Endothelial cell of umbilical vein (primary cell): ENCODE results near the gene PLAAT3. TPM values are rescaled to one million over a fixed set of nuclear protein-coding genes. Genes with fewer than 3 reads are reported as not detected.

ENCODE experiments used
- BruUV-seq: library from RNA; stranded (reverse); fragments of 400-500 nt; replicated peaks from 2 replicates; lab custom pipeline; 2021; lab: Mats Ljungman, UMichigan
- CTCF ChIA-PET: fragments of 300-600, 350-600 bp; sonication (Branson Sonifier 250); formaldehyde crosslinking; loops from one replicate; lab custom pipeline; 2021; ENCODE audit warnings: antibody characterized with exemption, inconsistent platforms; lab: Charles Lee
- POLR2A ChIA-PET: fragments of 300-600, 350-600 bp; sonication (Branson Sonifier 250); formaldehyde crosslinking; loops from one replicate; lab custom pipeline; 2021; ENCODE audit warnings: antibody characterized with exemption, inconsistent platforms; lab: Charles Lee
- DNase-seq: peaks from one replicate; pipeline ENCODE4 v3.0.0-alpha.2; 2011; ENCODE audit warnings: low read depth, low spot score
- FAIRE-seq: peaks from 2 replicates; lab custom pipeline; 2011; peaks lifted over from hg19 to GRCh38; lab: Jason Lieb, UNC
- H2AFZ ChIP-seq: 2 replicates; pipeline ENCODE4 v1.6.0; 2012; ENCODE audit warnings: low read depth, low read length, control low read depth, inconsistent platforms
- H3K27ac ChIP-seq: 2 replicates; pipeline ENCODE4 v1.5.1; 2011; ENCODE audit warnings: low read depth, mild to moderate bottlenecking, control low read depth, low read length, moderate library complexity; ENCODE audit not compliant: insufficient read depth
- H3K27me3 ChIP-seq, 2 experiments: 2 replicates each; pipeline versions ENCODE4 v1.6.0 to v1.6.1; 2011; ENCODE audit warnings: low read length in 2 of 2, mixed read lengths in 1 of 2; ENCODE audit not compliant: control insufficient read depth in 2 of 2, insufficient read depth in 2 of 2
- H3K36me3 ChIP-seq, 2 experiments: 2 replicates in 1 of 2; 3 replicates in 1 of 2; pipeline ENCODE4 v1.5.1; 2011; ENCODE audit warnings: low read length in 2 of 2, mild to moderate bottlenecking in 1 of 2, moderate library complexity in 1 of 2; ENCODE audit not compliant: control insufficient read depth in 2 of 2, insufficient read depth in 2 of 2; ENCODE audit errors: extremely low read depth in 1 of 2
- H3K4me1 ChIP-seq: 3 replicates; pipeline ENCODE4 v1.5.1; 2011; ENCODE audit warnings: mild to moderate bottlenecking, low read length; ENCODE audit not compliant: control insufficient read depth, insufficient read depth; ENCODE audit errors: extremely low read depth
- H3K4me2 ChIP-seq: 2 replicates; pipeline ENCODE4 v1.6.1; 2011; ENCODE audit warnings: low read length, control low read depth, mixed read lengths; ENCODE audit not compliant: insufficient read depth
- H3K4me3 ChIP-seq, 3 experiments: fragments of 200-600 bp in 1 of 3; sonication (generic), shearing (Covaris generic) in 1 of 3; replicated peaks in 1 of 3; 2 replicates each; pipeline ENCODE4 v1.5.1; 2011 to 2016; ENCODE audit warnings: control low read depth in 3 of 3, low read length in 3 of 3, mild to moderate bottlenecking in 2 of 3, inconsistent platforms in 1 of 3, low read depth in 1 of 3, moderate library complexity in 1 of 3; ENCODE audit not compliant: insufficient read depth in 1 of 3
- H3K79me2 ChIP-seq: 2 replicates; pipeline ENCODE4 v1.6.0; 2012; ENCODE audit warnings: low read length, inconsistent platforms; ENCODE audit not compliant: control insufficient read depth, insufficient read depth
- H3K9ac ChIP-seq: replicated peaks from 2 replicates; pipeline ENCODE3; 2011; ENCODE audit warnings: low read length, control low read depth; ENCODE audit not compliant: insufficient read depth; ENCODE audit errors: extremely low read depth
- H3K9me1 ChIP-seq: replicated peaks from 3 replicates; pipeline ENCODE4 v1.6.0; 2011; ENCODE audit warnings: mild to moderate bottlenecking, low read length; ENCODE audit not compliant: control insufficient read depth, insufficient read depth; ENCODE audit errors: extremely low read depth
- H3K9me3 ChIP-seq: replicated peaks from 2 replicates; pipeline ENCODE4 v1.5.1; 2012; ENCODE audit warnings: low read length, inconsistent platforms; ENCODE audit not compliant: control insufficient read depth, insufficient read depth
- H4K20me1 ChIP-seq: replicated peaks from 2 replicates; pipeline ENCODE3; 2011; ENCODE audit warnings: mild to moderate bottlenecking, low read length; ENCODE audit not compliant: control insufficient read depth, insufficient read depth; ENCODE audit errors: extremely low read depth
- EZH2 ChIP-seq: IDR thresholded peaks from 2 replicates; pipeline ENCODE4 v1.6.1; 2012; ENCODE audit warnings: borderline replicate concordance, low read depth, mild to moderate bottlenecking, moderate library complexity, low read length, inconsistent platforms; ENCODE audit not compliant: severe bottlenecking
- FOS ChIP-seq: IDR thresholded peaks from 2 replicates; pipeline ENCODE4 v1.6.1; 2011; ENCODE audit warnings: mild to moderate bottlenecking, low read length, moderate library complexity, borderline replicate concordance; ENCODE audit not compliant: insufficient read depth
- JUN ChIP-seq: IDR thresholded peaks from 2 replicates; pipeline ENCODE4 v1.6.1; 2011; ENCODE audit warnings: borderline replicate concordance, low read depth; ENCODE audit not compliant: insufficient read length, insufficient read depth
- MYC ChIP-seq: IDR thresholded peaks from one replicate; pipeline ENCODE4 v1.6.1; 2011; ENCODE audit warnings: mild to moderate bottlenecking, low read depth, low read length
- POLR2A ChIP-seq: IDR thresholded peaks from 2 replicates; pipeline ENCODE4 v1.6.1; 2012; ENCODE audit warnings: low read depth, mild to moderate bottlenecking, control low read depth, low read length
- POLR2AphosphoS5 ChIP-seq: IDR thresholded peaks from 2 replicates; pipeline ENCODE4 v1.6.1; 2012; ENCODE audit warnings: low read depth, mild to moderate bottlenecking, control low read depth, low read length, moderate library complexity; ENCODE audit not compliant: insufficient read depth
- dilution Hi-C: fragments of 300-500 bp; cut with MboI; formaldehyde crosslinking; loops from one replicate; pipeline ENCODE4 v1.15.0; 2019; ENCODE audit warnings: low sequenced_read_pairs; ENCODE audit not compliant: extremely low pct_ligation_motif_present
- intact Hi-C: fragments of 100-400 bp; cut with micrococcal nuclease; formaldehyde crosslinking; loops from one replicate; pipeline ENCODE4 v1.10.0; 2022
- polyA plus RNA-seq, 4 experiments: library from polyadenylated mRNA; depleted of rRNA in 3 of 4; stranded (reverse) in 3 of 4; unstranded in 1 of 4; fragments of >200 nt; gene quantifications; 2 replicates each; pipeline versions ENCODE4 v1.2.1 to v1.2.3, GENCODE V29; 2011 to 2012; ENCODE audit warnings: missing spikeins in 1 of 4
- total RNA-seq: library from RNA; stranded (reverse); gene quantifications from 2 replicates; pipeline ENCODE4 v1.2.3, GENCODE V29; 2021
- TF ChIP-seq, protein P1 (sequence below), 2 donors: IDR thresholded peaks; 1 replicate in 1 of 2; 2 replicates in 1 of 2; pipeline ENCODE4 v1.5.1; 2011; ENCODE audit warnings: low read length in 2 of 2, mild to moderate bottlenecking in 2 of 2, moderate library complexity in 2 of 2, control low read depth in 1 of 2, inconsistent platforms in 1 of 2, low read depth in 1 of 2; ENCODE audit not compliant: insufficient read depth in 1 of 2; ENCODE audit errors: extremely low read depth in 1 of 2

The PLAAT3 gene
- total and polyA plus RNA-seq, 2 donors (not counting 3 experiments of a cell fraction or from before 2014, with no cell fraction given), result 22.8 to 40.2 TPM

DNA sequence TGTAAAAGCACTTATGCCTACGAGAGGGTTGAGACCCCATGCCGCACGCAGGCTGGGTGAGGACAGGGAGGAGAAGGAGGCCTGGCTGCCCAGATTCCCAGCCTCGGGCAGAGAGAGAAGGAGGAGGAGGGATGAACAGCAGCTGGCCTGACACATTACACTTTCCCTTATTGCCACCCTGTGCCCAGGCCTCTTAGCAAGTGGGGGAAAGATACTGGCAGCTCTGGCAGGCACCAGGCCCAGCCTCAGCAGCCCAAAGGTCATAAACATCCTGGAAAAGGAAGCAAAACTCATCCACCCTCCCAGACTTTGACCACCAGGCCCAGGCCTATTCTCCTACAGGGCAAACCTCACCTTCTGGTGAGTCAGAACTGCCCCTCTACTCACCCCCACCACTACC lies 4.7 kb downstream of the PLAAT3 start:
- no peak overlapping the region for H3K4me3 ChIP-seq
- DNase-seq, result no peak
- POLR2A ChIA-PET, result no interaction called here
- H3K27me3 ChIP-seq, result no peaks in the 10 kb centered on the region
- intact Hi-C loops, result no loop called here
- no peaks in the 10 kb centered on the region for H4K20me1 ChIP-seq
- H3K27ac ChIP-seq, result peak overlapping the region; percentile 9
- H2AFZ ChIP-seq, result peak overlapping the region; percentile 11
- no peaks in the 10 kb centered on the region for H3K36me3 ChIP-seq
- H3K4me1 ChIP-seq, result peaks cover 23% of the 10 kb centered on the region
- no peak overlapping the region for H3K4me2 ChIP-seq
- FAIRE-seq, result peak; percentile 15
- no peaks in the 10 kb centered on the region for H3K9me3 ChIP-seq
- no peak for TF ChIP-seq MYC
- TF ChIP-seq JUN, result no peak
- no peak for TF ChIP-seq FOS
- TF ChIP-seq POLR2AphosphoS5, result no peak
- TF ChIP-seq, protein P1, sequence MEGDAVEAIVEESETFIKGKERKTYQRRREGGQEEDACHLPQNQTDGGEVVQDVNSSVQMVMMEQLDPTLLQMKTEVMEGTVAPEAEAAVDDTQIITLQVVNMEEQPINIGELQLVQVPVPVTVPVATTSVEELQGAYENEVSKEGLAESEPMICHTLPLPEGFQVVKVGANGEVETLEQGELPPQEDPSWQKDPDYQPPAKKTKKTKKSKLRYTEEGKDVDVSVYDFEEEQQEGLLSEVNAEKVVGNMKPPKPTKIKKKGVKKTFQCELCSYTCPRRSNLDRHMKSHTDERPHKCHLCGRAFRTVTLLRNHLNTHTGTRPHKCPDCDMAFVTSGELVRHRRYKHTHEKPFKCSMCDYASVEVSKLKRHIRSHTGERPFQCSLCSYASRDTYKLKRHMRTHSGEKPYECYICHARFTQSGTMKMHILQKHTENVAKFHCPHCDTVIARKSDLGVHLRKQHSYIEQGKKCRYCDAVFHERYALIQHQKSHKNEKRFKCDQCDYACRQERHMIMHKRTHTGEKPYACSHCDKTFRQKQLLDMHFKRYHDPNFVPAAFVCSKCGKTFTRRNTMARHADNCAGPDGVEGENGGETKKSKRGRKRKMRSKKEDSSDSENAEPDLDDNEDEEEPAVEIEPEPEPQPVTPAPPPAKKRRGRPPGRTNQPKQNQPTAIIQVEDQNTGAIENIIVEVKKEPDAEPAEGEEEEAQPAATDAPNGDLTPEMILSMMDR (IDR thresholded peaks at IDR 0.05; ENCODE audit: extremely low read depth in 1 of 2, insufficient read depth in 1 of 2, low read depth in 1 of 2, low read length in 2 of 2), result no peak
- TF ChIP-seq POLR2A, result no peak
- TF ChIP-seq EZH2, result no peak
- CTCF ChIA-PET, result interaction anchor here (0.5 to 1.0 kb wide), 2 partner anchors 48 to 131 kb away, joined by 4 to 6 read pairs; no protein-coding TSS in a partner anchor
- H3K9ac ChIP-seq, result no peak overlapping the region
- no TSS peak for BruUV-seq
- dilution Hi-C loops, result no loop called here
- H3K9me1 ChIP-seq, result no peaks in the 10 kb centered on the region
- H3K79me2 ChIP-seq, result peaks cover 15% of the 10 kb centered on the region
